ENCODE data around the gene ZSWIM5. TPM values are rescaled to one million over a fixed set of nuclear protein-coding genes. Genes with fewer than 3 reads are reported as not detected.
"Not testable (repeated sequence)": the region's sequence is repeated elsewhere in the genome, so short reads cannot be mapped to it uniquely, and the experiment has no call there.

ZSWIM5 gene
- total RNA-seq, 2 donors from 2014 or later: 2.0 to 3.5 TPM

- no peaks in the 10 kb centered on the region for H3K9me3 ChIP-seq
- no peaks in the 10 kb centered on the region for H3K27me3 ChIP-seq (replicated peaks; ENCODE audit: insufficient read depth)
- no peak for DNase-seq (ENCODE audit: low spot score)
- ATAC-seq (ENCODE audit: insufficient number of reproducible peaks, low FRiP score, low read depth): no peak
- no peaks in the 10 kb centered on the region for H3K4me1 ChIP-seq (ENCODE audit: control insufficient read depth in 1 of 2, low read depth in 2 of 2)
- no peaks in the 10 kb centered on the region for H3K36me3 ChIP-seq
- TF ChIP-seq, protein P1, sequence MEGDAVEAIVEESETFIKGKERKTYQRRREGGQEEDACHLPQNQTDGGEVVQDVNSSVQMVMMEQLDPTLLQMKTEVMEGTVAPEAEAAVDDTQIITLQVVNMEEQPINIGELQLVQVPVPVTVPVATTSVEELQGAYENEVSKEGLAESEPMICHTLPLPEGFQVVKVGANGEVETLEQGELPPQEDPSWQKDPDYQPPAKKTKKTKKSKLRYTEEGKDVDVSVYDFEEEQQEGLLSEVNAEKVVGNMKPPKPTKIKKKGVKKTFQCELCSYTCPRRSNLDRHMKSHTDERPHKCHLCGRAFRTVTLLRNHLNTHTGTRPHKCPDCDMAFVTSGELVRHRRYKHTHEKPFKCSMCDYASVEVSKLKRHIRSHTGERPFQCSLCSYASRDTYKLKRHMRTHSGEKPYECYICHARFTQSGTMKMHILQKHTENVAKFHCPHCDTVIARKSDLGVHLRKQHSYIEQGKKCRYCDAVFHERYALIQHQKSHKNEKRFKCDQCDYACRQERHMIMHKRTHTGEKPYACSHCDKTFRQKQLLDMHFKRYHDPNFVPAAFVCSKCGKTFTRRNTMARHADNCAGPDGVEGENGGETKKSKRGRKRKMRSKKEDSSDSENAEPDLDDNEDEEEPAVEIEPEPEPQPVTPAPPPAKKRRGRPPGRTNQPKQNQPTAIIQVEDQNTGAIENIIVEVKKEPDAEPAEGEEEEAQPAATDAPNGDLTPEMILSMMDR (IDR thresholded peaks at IDR 0.05): no peak
- no peak overlapping the region for H3K4me3 ChIP-seq
- H3K27ac ChIP-seq: no peak overlapping the region
These were observed 113.1 kb downstream of the ZSWIM5 start for GRCh38 chr1:45093334-45093733.

GRCh38 chr1:45089711-45090110, 116.7 kb downstream of the ZSWIM5 start:
- DNase-seq (ENCODE audit: low spot score) (no peak), ATAC-seq (ENCODE audit: insufficient number of reproducible peaks, low FRiP score, low read depth) (no peak)
- Histone ChIP-seq H3K27me3 (replicated peaks; ENCODE audit: insufficient read depth) (no peaks in the 10 kb centered on the region), H3K27ac (no peak overlapping the region), H3K4me1 (ENCODE audit: control insufficient read depth in 1 of 2, low read depth in 2 of 2) (no peaks in the 10 kb centered on the region), H3K4me3 (no peak overlapping the region), H3K36me3 (no peaks in the 10 kb centered on the region), H3K9me3 (no peaks in the 10 kb centered on the region)
- TF ChIP-seq, protein P1 (IDR thresholded peaks at IDR 0.05): no peak

- TF ChIP-seq, protein P1 (IDR thresholded peaks at IDR 0.05): no peak
- ATAC-seq (ENCODE audit: insufficient number of reproducible peaks, low FRiP score, low read depth) (no peak), DNase-seq (ENCODE audit: low spot score) (no peak)
- Histone ChIP-seq H3K27ac (no peak overlapping the region), H3K4me3 (no peak overlapping the region), H3K9me3 (no peaks in the 10 kb centered on the region), H3K4me1 (ENCODE audit: control insufficient read depth in 1 of 2, low read depth in 2 of 2) (no peaks in the 10 kb centered on the region), H3K27me3 (replicated peaks; ENCODE audit: insufficient read depth) (no peaks in the 10 kb centered on the region), H3K36me3 (no peaks in the 10 kb centered on the region)
These were observed 121.8 kb downstream of the ZSWIM5 start for GRCh38 chr1:45084562-45084961.

- Histone ChIP-seq H3K27me3 (replicated peaks; ENCODE audit: insufficient read depth) (no peaks in the 10 kb centered on the region), H3K4me3 (no peak overlapping the region), H3K36me3 (no peaks in the 10 kb centered on the region), H3K4me1 (ENCODE audit: control insufficient read depth in 1 of 2, low read depth in 2 of 2) (no peaks in the 10 kb centered on the region), H3K9me3 (no peaks in the 10 kb centered on the region), H3K27ac (no peak overlapping the region)
- DNase-seq (ENCODE audit: low spot score): no peak
- TF ChIP-seq, protein P1 (IDR thresholded peaks at IDR 0.05): no peak
- ATAC-seq (ENCODE audit: insufficient number of reproducible peaks, low FRiP score, low read depth): no peak
These were observed 126.9 kb downstream of the ZSWIM5 start for GRCh38 chr1:45079533-45079932.

GRCh38 chr1:45076959-45077358, 129.4 kb downstream of the ZSWIM5 start:
- not testable (repeated sequence) for H3K36me3 ChIP-seq; ATAC-seq (ENCODE audit: insufficient number of reproducible peaks, low FRiP score, low read depth); H3K27ac ChIP-seq; DNase-seq (ENCODE audit: low spot score); H3K27me3 ChIP-seq (replicated peaks; ENCODE audit: insufficient read depth); H3K4me1 ChIP-seq (ENCODE audit: control insufficient read depth in 1 of 2, low read depth in 2 of 2); H3K4me3 ChIP-seq; H3K9me3 ChIP-seq

- H3K4me1 ChIP-seq (ENCODE audit: control insufficient read depth in 1 of 2, low read depth in 2 of 2): no peaks in the 10 kb centered on the region
- no peak overlapping the region for H3K27ac ChIP-seq
- no peaks in the 10 kb centered on the region for H3K36me3 ChIP-seq
- peaks cover 7% of the 10 kb centered on the region for H3K9me3 ChIP-seq
- ATAC-seq (ENCODE audit: insufficient number of reproducible peaks, low FRiP score, low read depth) (no peak), DNase-seq (ENCODE audit: low spot score) (no peak)
- no peak overlapping the region for H3K4me3 ChIP-seq
- H3K27me3 ChIP-seq (replicated peaks; ENCODE audit: insufficient read depth): no peaks in the 10 kb centered on the region
- TF ChIP-seq, protein P1 (IDR thresholded peaks at IDR 0.05): no peak
These were observed 134.8 kb downstream of the ZSWIM5 start for GRCh38 chr1:45071567-45071966.

All from thoracic aorta (tissue), 2 donors.